Loucy (cell line): ENCODE measurements around the gene IGFBP4.

Experiments used
- EZH2phosphoT487 ChIP-seq: fragments of 200-600 bp; IDR thresholded peaks from 2 replicates; pipeline ENCODE4 v1.6.1; 2018; ENCODE audit warnings: antibody characterized with exemption, mild to moderate bottlenecking, moderate library complexity, borderline replicate concordance
- TF ChIP-seq, protein P1 (sequence below): fragments of 200-600 bp; sonication (generic); conservative IDR thresholded peaks from 2 replicates; pipeline ENCODE4 v1.5.1; 2014; ENCODE audit warnings: mild to moderate bottlenecking, antibody characterized with exemption, low read length

DNA sequence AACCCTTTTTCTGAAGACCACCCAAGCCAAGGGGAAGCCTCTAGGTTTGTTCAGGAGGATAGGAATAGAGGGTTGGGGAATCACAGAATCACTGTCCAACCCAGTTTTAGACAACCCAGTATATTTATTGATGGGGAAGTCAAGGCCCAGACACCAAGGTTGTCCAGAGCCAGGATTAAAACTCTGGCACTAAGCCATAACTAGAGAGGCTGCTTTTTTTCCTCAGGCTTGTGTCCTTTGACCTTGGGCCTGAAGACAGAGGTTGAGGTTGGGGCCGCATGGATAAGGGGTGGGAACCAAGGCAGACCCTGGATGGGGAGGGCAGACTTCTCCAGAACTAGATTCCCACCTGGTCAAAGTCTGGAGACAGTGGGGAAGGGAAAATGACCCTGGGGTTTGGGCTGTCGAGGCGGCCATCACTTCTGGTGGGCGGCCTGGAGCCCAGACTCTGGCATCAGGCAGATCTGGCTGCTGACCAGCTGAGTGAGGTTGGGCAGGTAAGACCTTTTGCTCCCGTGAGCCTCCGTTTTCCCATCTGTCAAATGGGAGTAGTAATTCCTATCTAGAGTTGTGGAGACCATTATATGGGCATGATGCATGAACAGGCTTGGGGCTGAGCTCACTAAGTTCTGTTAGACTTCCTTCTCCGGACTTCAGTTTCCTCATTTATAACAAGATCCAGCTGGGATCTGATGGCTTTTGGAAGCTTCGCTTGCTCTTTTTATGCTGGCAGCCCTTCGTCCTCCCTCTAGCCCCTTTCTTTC lies 17.9 kb downstream of the IGFBP4 start:
- TF ChIP-seq, protein P1, sequence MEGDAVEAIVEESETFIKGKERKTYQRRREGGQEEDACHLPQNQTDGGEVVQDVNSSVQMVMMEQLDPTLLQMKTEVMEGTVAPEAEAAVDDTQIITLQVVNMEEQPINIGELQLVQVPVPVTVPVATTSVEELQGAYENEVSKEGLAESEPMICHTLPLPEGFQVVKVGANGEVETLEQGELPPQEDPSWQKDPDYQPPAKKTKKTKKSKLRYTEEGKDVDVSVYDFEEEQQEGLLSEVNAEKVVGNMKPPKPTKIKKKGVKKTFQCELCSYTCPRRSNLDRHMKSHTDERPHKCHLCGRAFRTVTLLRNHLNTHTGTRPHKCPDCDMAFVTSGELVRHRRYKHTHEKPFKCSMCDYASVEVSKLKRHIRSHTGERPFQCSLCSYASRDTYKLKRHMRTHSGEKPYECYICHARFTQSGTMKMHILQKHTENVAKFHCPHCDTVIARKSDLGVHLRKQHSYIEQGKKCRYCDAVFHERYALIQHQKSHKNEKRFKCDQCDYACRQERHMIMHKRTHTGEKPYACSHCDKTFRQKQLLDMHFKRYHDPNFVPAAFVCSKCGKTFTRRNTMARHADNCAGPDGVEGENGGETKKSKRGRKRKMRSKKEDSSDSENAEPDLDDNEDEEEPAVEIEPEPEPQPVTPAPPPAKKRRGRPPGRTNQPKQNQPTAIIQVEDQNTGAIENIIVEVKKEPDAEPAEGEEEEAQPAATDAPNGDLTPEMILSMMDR, result no peak
- TF ChIP-seq EZH2phosphoT487, result no peak
